MCF 10A (cell line): ENCODE measurements around the gene TREM1. TPM values are rescaled to one million over a fixed set of nuclear protein-coding genes. Genes with fewer than 3 reads are reported as not detected.
A peak's percentile ranks its signal among the peaks of the same experiment; 100 is the strongest.

Experiments used
- BruUV-seq: library from RNA; stranded (reverse); fragments of 400-500 nt; replicated peaks from 2 replicates; lab custom pipeline; 2021; lab: Mats Ljungman, UMichigan
- CTCF ChIA-PET: fragments of 300-600 bp; sonication (Branson Sonifier 250); formaldehyde crosslinking; extraction: SDS; loops from one replicate; lab custom pipeline; 2021; ENCODE audit warnings: antibody characterized with exemption, inconsistent platforms; lab: Yijun Ruan, JAX
- POLR2A ChIA-PET: fragments of 300-600, 350-650 bp; sonication (Branson Sonifier 250); formaldehyde crosslinking; extraction: SDS; loops from one replicate; lab custom pipeline; 2020; ENCODE audit warnings: antibody characterized with exemption, inconsistent platforms; lab: Yijun Ruan, JAX
- DNase-seq: peaks from one replicate; pipeline ENCODE4 v3.0.0-alpha.2; 2018; ENCODE audit not compliant: unreplicated experiment
- H3K27ac Mint-ChIP-seq: one replicate; pipeline ENCODE4 v1.8.0; 2022; ENCODE audit warnings: mild to moderate bottlenecking, low read depth, mixed read lengths; ENCODE audit not compliant: unreplicated experiment
- H3K27me3 Mint-ChIP-seq: one replicate; pipeline ENCODE4 v1.8.0; 2022; ENCODE audit warnings: mixed read lengths; ENCODE audit not compliant: insufficient read depth, unreplicated experiment
- H3K36me3 Mint-ChIP-seq: one replicate; pipeline ENCODE4 v1.8.0; 2022; ENCODE audit warnings: mild to moderate bottlenecking, moderate library complexity, mixed read lengths; ENCODE audit not compliant: insufficient read depth, unreplicated experiment
- H3K4me1 Mint-ChIP-seq: one replicate; pipeline ENCODE4 v1.8.0; 2022; ENCODE audit warnings: mixed read lengths; ENCODE audit not compliant: insufficient read depth, unreplicated experiment
- H3K4me3 Mint-ChIP-seq: one replicate; pipeline ENCODE4 v1.8.0; 2022; ENCODE audit warnings: mild to moderate bottlenecking, moderate library complexity, mixed read lengths; ENCODE audit not compliant: unreplicated experiment
- H3K9me3 Mint-ChIP-seq: one replicate; pipeline ENCODE4 v1.8.0; 2022; ENCODE audit warnings: mixed read lengths; ENCODE audit not compliant: unreplicated experiment
- intact Hi-C: fragments of 100-400 bp; cut with micrococcal nuclease; formaldehyde crosslinking; loops from 2 replicates; pipeline ENCODE4 v1.14.1; 2022
- total RNA-seq: library from RNA; stranded (reverse); gene quantifications from 2 replicates; pipeline ENCODE4 v1.2.3, GENCODE V29; 2022
- TF ChIP-seq, protein P1 (sequence below): fragments of 200-600 bp; IDR thresholded peaks from one replicate; pipeline ENCODE4 v1.8.0; 2022; ENCODE audit warnings: antibody characterized with exemption, mild to moderate bottlenecking; ENCODE audit not compliant: unreplicated experiment

TREM1 gene
- total RNA-seq, 1 experiment from 2014 or later: 9.9 TPM

DNA sequence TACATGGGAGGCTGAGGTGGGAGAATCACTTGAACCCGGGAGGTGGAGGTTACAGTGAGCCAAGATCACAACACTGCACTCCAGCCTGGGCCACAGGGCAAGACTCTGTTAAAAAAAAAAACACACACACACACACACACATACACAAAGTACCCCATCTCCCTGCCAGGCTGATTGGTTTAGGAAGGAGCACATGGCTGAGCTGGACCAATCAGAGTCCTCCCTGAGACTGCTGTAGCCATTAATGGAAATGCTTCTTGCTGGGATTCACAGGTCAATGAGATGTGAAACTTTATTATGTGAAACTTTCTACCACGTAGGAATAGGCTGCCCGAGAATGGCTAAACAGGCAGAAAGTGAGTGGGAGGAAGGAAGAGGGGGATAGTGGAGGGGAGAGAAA lies 2.9 kb downstream of the TREM1 start:
- H3K27ac Mint-ChIP-seq: no peak overlapping the region
- no peaks in the 10 kb centered on the region for H3K27me3 Mint-ChIP-seq
- TF ChIP-seq, protein P1, sequence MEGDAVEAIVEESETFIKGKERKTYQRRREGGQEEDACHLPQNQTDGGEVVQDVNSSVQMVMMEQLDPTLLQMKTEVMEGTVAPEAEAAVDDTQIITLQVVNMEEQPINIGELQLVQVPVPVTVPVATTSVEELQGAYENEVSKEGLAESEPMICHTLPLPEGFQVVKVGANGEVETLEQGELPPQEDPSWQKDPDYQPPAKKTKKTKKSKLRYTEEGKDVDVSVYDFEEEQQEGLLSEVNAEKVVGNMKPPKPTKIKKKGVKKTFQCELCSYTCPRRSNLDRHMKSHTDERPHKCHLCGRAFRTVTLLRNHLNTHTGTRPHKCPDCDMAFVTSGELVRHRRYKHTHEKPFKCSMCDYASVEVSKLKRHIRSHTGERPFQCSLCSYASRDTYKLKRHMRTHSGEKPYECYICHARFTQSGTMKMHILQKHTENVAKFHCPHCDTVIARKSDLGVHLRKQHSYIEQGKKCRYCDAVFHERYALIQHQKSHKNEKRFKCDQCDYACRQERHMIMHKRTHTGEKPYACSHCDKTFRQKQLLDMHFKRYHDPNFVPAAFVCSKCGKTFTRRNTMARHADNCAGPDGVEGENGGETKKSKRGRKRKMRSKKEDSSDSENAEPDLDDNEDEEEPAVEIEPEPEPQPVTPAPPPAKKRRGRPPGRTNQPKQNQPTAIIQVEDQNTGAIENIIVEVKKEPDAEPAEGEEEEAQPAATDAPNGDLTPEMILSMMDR: no peak
- POLR2A ChIA-PET: no interaction called here
- CTCF ChIA-PET: no interaction called here
- intact Hi-C loops: no loop called here
- no peak overlapping the region for H3K4me3 Mint-ChIP-seq
- BruUV-seq: no TSS peak
- no peaks in the 10 kb centered on the region for H3K36me3 Mint-ChIP-seq
- no peaks in the 10 kb centered on the region for H3K9me3 Mint-ChIP-seq
- H3K4me1 Mint-ChIP-seq: peaks cover 16% of the 10 kb centered on the region
- no peak for DNase-seq

DNA sequence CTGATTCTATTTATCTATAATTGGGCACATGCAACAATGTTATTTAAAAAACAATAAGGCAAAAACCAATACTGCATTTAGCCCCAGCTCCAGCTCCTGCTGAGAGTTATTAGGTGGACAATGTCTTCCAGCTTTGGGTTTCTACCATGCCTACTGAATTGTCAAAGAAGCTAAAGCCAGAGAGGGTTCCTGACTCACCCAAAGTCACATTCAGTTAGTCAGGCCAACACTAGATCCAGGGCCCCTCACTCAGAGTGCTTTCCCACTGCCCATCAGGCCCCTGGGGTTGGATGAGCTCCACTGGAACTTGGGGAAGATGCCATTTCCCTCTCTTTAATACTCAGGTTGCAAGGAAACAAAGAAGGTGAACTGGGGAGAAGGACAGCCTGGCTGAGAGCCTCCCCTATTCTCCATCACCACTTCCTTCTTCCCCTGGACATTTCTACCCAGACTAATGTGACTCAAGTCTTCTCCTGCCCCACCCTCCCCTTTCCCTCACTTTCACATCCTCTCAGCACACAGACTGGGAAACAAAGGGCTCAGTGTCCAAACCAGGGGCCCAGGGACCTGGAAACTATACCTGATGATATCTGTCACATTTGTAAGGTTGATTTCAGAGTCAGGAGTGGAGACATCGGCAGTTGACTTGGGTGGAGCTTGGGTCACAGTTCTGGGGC lies 6.0 kb downstream of the TREM1 start:
- Mint-ChIP-seq H3K36me3 (no peaks in the 10 kb centered on the region), H3K27me3 (no peaks in the 10 kb centered on the region), H3K9me3 (no peaks in the 10 kb centered on the region), H3K4me3 (no peak overlapping the region), H3K27ac (no peak overlapping the region), H3K4me1 (no peaks in the 10 kb centered on the region)
- no TSS peak for BruUV-seq
- POLR2A ChIA-PET: no interaction called here
- CTCF ChIA-PET: interaction anchor here (0.5 to 0.7 kb wide), 2 partner anchors 39 to 156 kb away, joined by 3 read pairs; no protein-coding TSS in a partner anchor
- TF ChIP-seq, protein P1: no peak
- intact Hi-C loops: no loop called here
- no peak for DNase-seq

DNA sequence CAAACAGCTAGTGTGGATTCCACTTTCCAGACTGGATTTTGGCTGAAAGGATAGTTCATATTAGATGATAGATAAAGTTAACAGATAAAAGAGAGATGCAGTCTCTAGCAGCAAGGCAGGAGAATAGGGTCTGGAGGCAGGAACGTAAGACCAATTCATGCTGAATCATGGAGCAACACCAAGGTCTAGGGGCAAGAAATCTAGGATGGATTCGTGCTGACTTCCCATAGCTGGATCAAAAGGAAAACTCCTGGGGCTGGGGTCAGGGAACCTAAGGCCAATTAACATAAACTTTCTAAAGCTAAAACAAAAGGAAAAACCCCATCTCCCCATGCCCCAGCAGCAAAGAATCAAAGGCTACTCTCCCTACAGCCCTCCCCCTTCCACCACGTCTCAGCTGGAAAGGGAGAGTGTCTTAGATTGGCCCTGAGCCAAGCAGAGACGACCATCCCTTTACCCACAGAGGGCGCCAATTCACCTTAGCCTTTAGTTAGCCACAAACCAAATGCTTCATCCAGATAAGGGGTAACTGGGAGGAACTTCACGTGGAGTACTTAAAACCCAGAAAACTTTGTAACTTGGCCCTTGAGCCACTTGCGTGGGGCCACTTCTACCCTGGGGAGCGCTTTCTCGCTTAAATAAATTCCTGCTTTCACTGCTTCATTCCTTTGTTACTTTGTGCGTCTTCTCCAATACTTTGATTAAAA lies 7.6 kb downstream of the TREM1 start:
- CTCF ChIA-PET: interaction anchor here (0.6 to 1.6 kb wide), 5 partner anchors 41 to 1891 kb away, joined by 3 to 6 read pairs (median 3); no protein-coding TSS in a partner anchor
- no peaks in the 10 kb centered on the region for H3K4me1 Mint-ChIP-seq
- H3K27ac Mint-ChIP-seq: no peak overlapping the region
- intact Hi-C loops: loop anchor here (1.0 kb wide), 1 partner anchor 39 kb away; no protein-coding TSS in a partner anchor
- POLR2A ChIA-PET: no interaction called here
- DNase-seq: peak; percentile 79
- TF ChIP-seq, protein P1: peak; percentile 30
- H3K9me3 Mint-ChIP-seq: no peaks in the 10 kb centered on the region
- no TSS peak for BruUV-seq
- no peak overlapping the region for H3K4me3 Mint-ChIP-seq
- no peaks in the 10 kb centered on the region for H3K36me3 Mint-ChIP-seq
- no peaks in the 10 kb centered on the region for H3K27me3 Mint-ChIP-seq

DNA sequence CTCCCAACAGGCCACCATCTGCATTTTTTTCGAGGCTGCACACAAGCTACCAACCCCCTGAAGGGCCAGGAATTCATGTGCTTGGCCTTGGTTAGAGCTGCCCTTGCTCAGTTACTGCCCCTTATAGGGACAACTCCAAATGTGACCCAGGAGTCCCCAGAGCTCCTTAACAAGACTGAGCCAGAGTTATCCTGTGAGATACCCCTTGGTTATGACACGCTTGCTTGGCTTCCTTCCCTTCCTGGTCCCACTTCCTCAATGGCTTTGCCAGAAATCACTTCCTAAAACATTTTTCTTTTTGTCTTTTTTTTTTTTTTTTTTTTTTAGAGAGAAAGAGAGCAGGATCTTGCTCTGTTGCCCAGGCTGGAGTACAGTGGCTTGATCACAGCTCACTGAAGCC lies 8.9 kb downstream of the TREM1 start:
- ChIA-PET CTCF (interaction anchor here (0.6 to 0.7 kb wide), 2 partner anchors 102 to 142 kb away, joined by 3 read pairs; no protein-coding TSS in a partner anchor), POLR2A (no interaction called here)
- H3K4me3 Mint-ChIP-seq: no peak overlapping the region
- H3K4me1 Mint-ChIP-seq: no peaks in the 10 kb centered on the region
- H3K36me3 Mint-ChIP-seq: no peaks in the 10 kb centered on the region
- TF ChIP-seq, protein P1: no peak
- H3K27ac Mint-ChIP-seq: no peak overlapping the region
- no peaks in the 10 kb centered on the region for H3K27me3 Mint-ChIP-seq
- no peak for DNase-seq
- intact Hi-C loops: no loop called here
- BruUV-seq: no TSS peak
- H3K9me3 Mint-ChIP-seq: no peaks in the 10 kb centered on the region
